Esophagus muscularis mucosa (tissue), 4 donors: ENCODE measurements around the gene POLR3E. TPM values are rescaled to one million over a fixed set of nuclear protein-coding genes. Genes with fewer than 3 reads are reported as not detected.

Experiments
- DNase-seq: peaks from one replicate; pipeline ENCODE4 v3.0.0-alpha.2; 2017; ENCODE audit errors: extremely low spot score
- H3K27ac ChIP-seq, 4 donors: fragments of 200-600 bp; sonication (generic); replicated peaks in 1 of 4; 1 replicate in 3 of 4; 2 replicates in 1 of 4; pipeline ENCODE4 v1.5.1; 2016 to 2019; ENCODE audit warnings: mild to moderate bottlenecking in 1 of 4
- H3K27me3 ChIP-seq, 4 donors: fragments of 200-600 bp; sonication (generic); one replicate each; pipeline versions ENCODE4 v1.5.1 to v1.6.0; 2016 to 2019
- H3K36me3 ChIP-seq, 4 donors: fragments of 200-600 bp; sonication (generic); one replicate each; pipeline ENCODE4 v1.5.1; 2016 to 2019
- H3K4me1 ChIP-seq, 4 donors: fragments of 200-600 bp; sonication (generic); one replicate each; pipeline ENCODE4 v1.5.1; 2016 to 2019
- H3K4me3 ChIP-seq, 4 donors: fragments of 200-600 bp; sonication (generic); 1 replicate in 2 of 4; 2 replicates in 2 of 4; pipeline ENCODE4 v1.5.1; 2016 to 2019; ENCODE audit warnings: mild to moderate bottlenecking in 4 of 4, moderate library complexity in 1 of 4
- H3K9me3 ChIP-seq, 4 donors: fragments of 200-600 bp; sonication (generic); 1 replicate in 3 of 4; 2 replicates in 1 of 4; pipeline ENCODE4 v1.5.1; 2016 to 2019
- EP300 ChIP-seq: sonication (generic); formaldehyde crosslinking; IDR thresholded peaks from one replicate; pipeline ENCODE4 v1.6.1; 2017; ENCODE audit warnings: antibody characterized with exemption
- POLR2A ChIP-seq: fragments of 450-650 bp; IDR thresholded peaks from one replicate; pipeline ENCODE4 v1.6.1; 2017; ENCODE audit warnings: antibody characterized with exemption, moderate library complexity, mild to moderate bottlenecking, low read depth
- POLR2AphosphoS5 ChIP-seq, 2 donors: sonication (generic); formaldehyde crosslinking; IDR thresholded peaks; one replicate each; pipeline ENCODE4 v1.6.1; 2017; ENCODE audit warnings: antibody characterized with exemption in 2 of 2
- WGBS: methylation state at CpG from one replicate; pipeline ENCODE4 v1.1.5; 2018; 5-methylcytosine and 5-hydroxymethylcytosine counted together
- intact Hi-C: fragments of 100-400 bp; cut with DNase I; formaldehyde crosslinking; loops from one replicate; pipeline ENCODE4 v1.15.1; 2023
- total RNA-seq, 4 donors: library from RNA; depleted of rRNA; stranded (reverse); fragments of >200 nt; gene quantifications; one replicate each; pipeline versions ENCODE4 v1.1.0 to v1.2.1, GENCODE V29; 2016
- TF ChIP-seq, protein P1 (sequence below), 3 experiments: fragments of 200-600 bp in 2 of 3; fragments of 450-650 bp in 1 of 3; sonication (generic) in 2 of 3; IDR thresholded peaks; one replicate each; pipeline ENCODE4 v1.5.1; 2017 to 2019; ENCODE audit warnings: antibody characterized with exemption in 3 of 3, mild to moderate bottlenecking in 2 of 3, moderate library complexity in 1 of 3

Gene POLR3E
- total RNA-seq, 4 donors from 2014 or later = 39.9 to 50.7 (median 49.0) TPM

DNA sequence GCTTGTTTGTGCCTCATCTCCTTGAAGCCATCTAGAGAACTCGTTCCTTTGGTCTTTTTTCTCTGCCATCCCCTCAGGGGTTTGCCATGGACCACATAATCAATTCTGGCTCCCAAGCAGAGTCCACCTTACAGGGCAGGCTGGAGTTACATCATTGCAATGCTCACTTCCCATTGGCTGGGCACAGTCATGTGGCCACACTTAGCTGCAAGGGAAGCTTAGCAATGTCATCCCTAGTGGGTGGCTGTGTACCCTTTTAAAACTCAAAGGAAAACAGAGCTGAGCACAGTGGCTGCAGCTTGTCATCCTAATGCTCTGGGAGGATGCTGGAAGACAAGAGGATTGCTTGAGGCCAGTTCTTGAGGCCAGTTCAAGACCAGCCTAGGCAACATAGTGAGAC, 41.9 kb upstream of the POLR3E start:
- Histone ChIP-seq H3K4me1 (no peaks in the 10 kb centered on the region), H3K36me3 (peaks cover 60 to 100% (median 97%) of the 10 kb centered on the region in 4 donors), H3K27me3 (no peaks in the 10 kb centered on the region), H3K27ac (no peak overlapping the region), H3K9me3 (peaks cover 0 to 12% (median 6%) of the 10 kb centered on the region in 4 donors), H3K4me3 (no peak overlapping the region)
- intact Hi-C loops = no loop called here
- no peak for DNase-seq
- TF ChIP-seq POLR2AphosphoS5 (IDR thresholded peaks at IDR 0.05) = no peak
- 100% methylated on average over 1 of the region's 1 CpG for WGBS

DNA sequence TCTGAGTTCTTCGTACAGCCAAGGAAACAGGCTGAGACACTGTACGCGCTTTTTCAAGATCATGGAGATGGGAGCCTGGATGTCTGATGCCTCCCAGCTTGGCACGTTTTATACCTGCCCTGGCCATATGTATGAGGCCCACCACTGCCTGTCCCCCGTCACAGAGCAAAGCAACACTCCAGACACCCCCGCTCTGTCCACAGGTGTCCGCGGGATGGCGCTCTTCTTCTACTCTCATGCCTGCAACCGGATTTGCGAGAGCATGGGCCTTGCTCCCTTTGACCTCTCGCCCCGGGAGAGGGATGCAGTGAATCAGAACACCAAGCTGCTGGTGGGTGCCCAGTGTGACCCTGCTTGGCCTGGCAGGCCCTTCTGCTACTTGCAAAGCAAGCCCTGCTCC, 39.8 kb upstream of the POLR3E start:
- Histone ChIP-seq H3K27ac (no peak overlapping the region), H3K4me1 (no peaks in the 10 kb centered on the region), H3K4me3 (no peak overlapping the region), H3K9me3 (peaks cover 0 to 12% (median 6%) of the 10 kb centered on the region in 4 donors), H3K36me3 (peaks cover 69 to 99% (median 94%) of the 10 kb centered on the region in 4 donors), H3K27me3 (no peaks in the 10 kb centered on the region)
- TF ChIP-seq EP300 (no peak), POLR2AphosphoS5 (IDR thresholded peaks at IDR 0.05) (no peak), POLR2A (no peak)
- TF ChIP-seq, protein P1, sequence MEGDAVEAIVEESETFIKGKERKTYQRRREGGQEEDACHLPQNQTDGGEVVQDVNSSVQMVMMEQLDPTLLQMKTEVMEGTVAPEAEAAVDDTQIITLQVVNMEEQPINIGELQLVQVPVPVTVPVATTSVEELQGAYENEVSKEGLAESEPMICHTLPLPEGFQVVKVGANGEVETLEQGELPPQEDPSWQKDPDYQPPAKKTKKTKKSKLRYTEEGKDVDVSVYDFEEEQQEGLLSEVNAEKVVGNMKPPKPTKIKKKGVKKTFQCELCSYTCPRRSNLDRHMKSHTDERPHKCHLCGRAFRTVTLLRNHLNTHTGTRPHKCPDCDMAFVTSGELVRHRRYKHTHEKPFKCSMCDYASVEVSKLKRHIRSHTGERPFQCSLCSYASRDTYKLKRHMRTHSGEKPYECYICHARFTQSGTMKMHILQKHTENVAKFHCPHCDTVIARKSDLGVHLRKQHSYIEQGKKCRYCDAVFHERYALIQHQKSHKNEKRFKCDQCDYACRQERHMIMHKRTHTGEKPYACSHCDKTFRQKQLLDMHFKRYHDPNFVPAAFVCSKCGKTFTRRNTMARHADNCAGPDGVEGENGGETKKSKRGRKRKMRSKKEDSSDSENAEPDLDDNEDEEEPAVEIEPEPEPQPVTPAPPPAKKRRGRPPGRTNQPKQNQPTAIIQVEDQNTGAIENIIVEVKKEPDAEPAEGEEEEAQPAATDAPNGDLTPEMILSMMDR (IDR thresholded peaks at IDR 0.05) = no peak
- DNase-seq = no peak
- intact Hi-C loops = no loop called here
- WGBS = 98% methylated on average over 13 of the region's 13 CpGs

DNA sequence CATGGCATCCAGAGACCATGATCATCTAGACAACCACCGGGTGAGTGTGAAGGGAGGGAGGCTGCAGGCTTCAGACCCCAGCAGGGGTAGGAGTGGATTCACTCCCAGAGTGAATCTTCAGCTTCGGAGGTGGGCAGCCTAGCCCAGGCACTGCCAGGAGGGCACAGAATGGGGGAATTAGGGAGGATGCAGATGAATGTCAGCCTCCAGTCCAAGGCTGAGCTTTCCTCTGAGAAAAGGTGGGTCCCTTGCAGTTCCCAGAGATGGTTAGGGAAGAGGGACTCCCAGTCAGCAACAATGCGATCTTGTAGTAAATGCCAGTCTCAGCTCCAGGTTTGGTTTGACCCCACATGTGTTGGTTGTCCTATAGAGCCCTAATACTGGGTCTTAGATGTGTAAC, 36.7 kb upstream of the POLR3E start:
- H3K27me3 ChIP-seq = no peaks in the 10 kb centered on the region

DNA sequence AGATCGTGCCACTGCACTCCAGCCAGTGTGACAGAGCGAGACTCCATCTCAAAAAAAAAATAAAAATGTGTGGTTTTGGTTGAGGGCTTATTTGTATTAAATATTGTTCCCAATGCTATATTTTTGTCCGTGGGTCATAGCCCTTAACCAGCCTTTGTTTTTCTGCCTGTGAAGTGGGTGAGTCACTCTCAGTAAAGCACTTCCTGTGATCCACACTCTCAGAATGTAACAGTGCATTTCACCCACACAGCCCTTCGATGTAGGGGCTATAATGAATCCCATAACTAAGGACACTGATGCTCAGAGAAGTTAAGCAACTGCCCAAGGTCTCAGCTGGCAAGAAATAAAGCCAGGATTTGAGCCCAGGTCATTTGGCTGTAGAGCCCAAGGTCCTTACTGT, 34.7 kb upstream of the POLR3E start:
- TF ChIP-seq EP300 (no peak), POLR2A (no peak), POLR2AphosphoS5 (IDR thresholded peaks at IDR 0.05) (no peak)
- TF ChIP-seq, protein P1 (IDR thresholded peaks at IDR 0.05) = no peak
- no peak overlapping the region for H3K27ac ChIP-seq
- WGBS = 66% methylated on average over 4 of the region's 4 CpGs
- no peak overlapping the region for H3K4me3 ChIP-seq
- H3K4me1 ChIP-seq = no peaks in the 10 kb centered on the region
- peaks cover 66 to 99% (median 92%) of the 10 kb centered on the region in 4 donors for H3K36me3 ChIP-seq
- no peak for DNase-seq
- H3K9me3 ChIP-seq = peaks cover 0 to 7% (median 3%) of the 10 kb centered on the region in 4 donors
- H3K27me3 ChIP-seq = no peaks in the 10 kb centered on the region
- intact Hi-C loops = no loop called here

More for the DNA sequence above, 36.7 kb upstream of the POLR3E start:
- H3K4me3 ChIP-seq = no peak overlapping the region
- intact Hi-C loops = no loop called here
- peaks cover 72 to 99% (median 92%) of the 10 kb centered on the region in 4 donors for H3K36me3 ChIP-seq
- 96% methylated on average over 3 of the region's 3 CpGs for WGBS
- no peak for DNase-seq
- H3K4me1 ChIP-seq = no peaks in the 10 kb centered on the region
- TF ChIP-seq, protein P1 (IDR thresholded peaks at IDR 0.05) = no peak
- TF ChIP-seq POLR2A = no peak
- no peak for TF ChIP-seq POLR2AphosphoS5 (IDR thresholded peaks at IDR 0.05)
- no peak for TF ChIP-seq EP300
- no peak overlapping the region for H3K27ac ChIP-seq
- H3K9me3 ChIP-seq = peaks cover 0 to 7% (median 3%) of the 10 kb centered on the region in 4 donors

DNA sequence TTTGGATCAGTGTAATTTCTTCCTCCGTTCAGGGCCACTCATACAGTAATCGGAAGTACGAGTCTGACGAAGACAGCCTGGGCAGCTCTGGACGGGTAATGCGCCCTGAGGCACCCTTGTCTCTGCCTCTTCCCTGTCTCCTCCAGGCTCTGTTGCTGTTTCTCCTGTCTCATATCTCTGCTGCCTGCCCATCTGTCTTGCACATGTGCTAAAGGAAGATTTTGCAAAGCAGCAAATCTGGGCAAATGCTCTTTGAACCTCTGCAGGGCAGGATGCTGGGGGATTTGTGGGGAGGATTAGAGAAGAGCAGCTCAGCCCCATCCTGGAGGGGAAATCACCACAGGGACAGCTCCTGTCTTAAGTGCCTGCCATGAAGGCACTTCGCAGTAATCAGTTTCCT, 32.4 kb upstream of the POLR3E start:
- DNase-seq = no peak
- Histone ChIP-seq H3K4me1 (no peaks in the 10 kb centered on the region), H3K27me3 (no peaks in the 10 kb centered on the region), H3K27ac (no peak overlapping the region), H3K9me3 (no peaks in the 10 kb centered on the region), H3K36me3 (peaks cover 76 to 100% (median 93%) of the 10 kb centered on the region in 4 donors), H3K4me3 (no peak overlapping the region)
- intact Hi-C loops = no loop called here
- WGBS = 82% methylated on average over 7 of the region's 7 CpGs
- TF ChIP-seq EP300 (no peak), POLR2AphosphoS5 (IDR thresholded peaks at IDR 0.05) (no peak), POLR2A (no peak)
- TF ChIP-seq, protein P1 (IDR thresholded peaks at IDR 0.05) = no peak
